Nasal cavity respiratory epithelium epithelial cell of viscerocranial mucosa (primary cell): ENCODE measurements around the gene RBM24. TPM values are rescaled to one million over a fixed set of nuclear protein-coding genes. Genes with fewer than 3 reads are reported as not detected.

Source experiments
- total RNA-seq: library from RNA; depleted of rRNA; stranded (reverse); fragments of >200 nt; gene quantifications from 2 replicates; pipeline ENCODE4 v1.2.3, GENCODE V29; 2014

The RBM24 gene
- 0.93 and 1.4 TPM in 2 replicates for total RNA-seq

DNA sequence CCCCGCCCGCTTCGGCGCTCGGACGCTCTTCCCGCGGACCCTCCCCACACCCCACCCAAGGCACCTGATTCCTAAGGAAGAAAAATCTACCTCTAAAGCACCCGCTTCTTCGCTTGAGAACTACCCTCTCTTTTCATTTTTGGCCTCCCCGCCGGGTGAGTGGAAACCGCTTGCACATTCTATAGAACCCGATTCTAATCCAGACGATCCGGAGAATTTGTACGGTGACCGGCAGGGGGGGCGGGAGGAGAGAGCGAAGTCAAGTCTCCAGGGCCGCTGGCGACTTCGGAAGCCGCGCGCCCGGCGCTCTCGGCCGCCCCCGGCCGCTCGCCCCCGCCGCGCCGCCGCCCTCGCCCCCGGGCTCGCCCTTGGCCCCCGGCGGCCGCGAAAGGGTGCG is at the start of gene RBM24:
TSS of gene RBM24 (plus strand) at position 262 of the 397 bp plus-strand sequence. CDS start 221 bp downstream, outside the sequence.

Other genes starting within 250 kb of the RBM24 start
- not detected in 2 replicates for gene STMND1, start 179.3 kb upstream of the RBM24 start, total RNA-seq
- 2.7 and 4.9 TPM in 2 replicates for gene CAP2, start 112.2 kb downstream of the RBM24 start, total RNA-seq